Upper lobe of left lung (tissue), 6 donors: ENCODE results near the gene RHCE. TPM values are rescaled to one million over a fixed set of nuclear protein-coding genes. Genes with fewer than 3 reads are reported as not detected.
"Not testable (repeated sequence)": the region's sequence is repeated elsewhere in the genome, so short reads cannot be mapped to it uniquely, and the experiment has no call there.

ENCODE experiments used
- ATAC-seq, 2 donors: fragments of 200-7000 bp; cut with Tn5 transposase; one replicate each; pipeline ENCODE4 v1.9.1; 2022; ENCODE audit warnings: mild to moderate bottlenecking in 2 of 2, moderate library complexity in 2 of 2; ENCODE audit not compliant: low FRiP score in 2 of 2
- DNase-seq, 2 donors: peaks; one replicate each; pipeline ENCODE4 v3.0.0-alpha.2; 2019 to 2020
- H3K27ac ChIP-seq, 4 donors: fragments of 200-600 bp; sonication (generic); one replicate each; pipeline ENCODE4 v1.5.1; 2016 to 2019
- H3K27me3 ChIP-seq, 4 donors: fragments of 200-600 bp; sonication (generic); one replicate each; pipeline ENCODE4 v1.5.1; 2017 to 2019
- H3K36me3 ChIP-seq, 4 donors: fragments of 200-600 bp; sonication (generic); one replicate each; pipeline ENCODE4 v1.5.1; 2016 to 2019
- H3K4me1 ChIP-seq, 4 donors: fragments of 200-600 bp; sonication (generic); one replicate each; pipeline ENCODE4 v1.5.1; 2018 to 2019
- H3K4me3 ChIP-seq, 4 donors: fragments of 200-600 bp; sonication (generic); one replicate each; pipeline ENCODE4 v1.5.1; 2017 to 2019; ENCODE audit warnings: mild to moderate bottlenecking in 2 of 4, moderate library complexity in 1 of 4
- H3K9me3 ChIP-seq, 4 donors: fragments of 200-600 bp; sonication (generic); one replicate each; pipeline ENCODE4 v1.5.1; 2018 to 2019
- CTCF ChIP-seq, 6 experiments: fragments of 450-650 bp in 4 of 6; fragments of 200-600 bp in 2 of 6; sonication (generic) in 2 of 6; IDR thresholded peaks; one replicate each; pipeline ENCODE4 v1.5.1; 2016 to 2019; ENCODE audit warnings: antibody characterized with exemption in 6 of 6
- EP300 ChIP-seq, 4 donors: sonication (generic); formaldehyde crosslinking; IDR thresholded peaks; one replicate each; pipeline ENCODE4 v1.5.1; 2017; ENCODE audit warnings: antibody characterized with exemption in 4 of 4, control low read depth in 2 of 4
- POLR2A ChIP-seq, 4 donors: fragments of 450-650 bp; IDR thresholded peaks; one replicate each; pipeline ENCODE4 v1.5.1; 2016 to 2017; ENCODE audit warnings: antibody characterized with exemption in 4 of 4, mild to moderate bottlenecking in 2 of 4
- POLR2AphosphoS5 ChIP-seq, 2 donors: sonication (generic); formaldehyde crosslinking; IDR thresholded peaks; one replicate each; pipeline ENCODE4 v1.5.1; 2017; ENCODE audit warnings: antibody characterized with exemption in 2 of 2
- WGBS, 2 donors: methylation state at CpG; one replicate each; pipeline ENCODE4 v1.1.5; 2017 to 2018; 5-methylcytosine and 5-hydroxymethylcytosine counted together
- total RNA-seq, 6 donors: library from RNA; depleted of rRNA in 4 of 6; stranded (reverse); fragments of >200 nt in 4 of 6; gene quantifications; one replicate each; pipeline versions ENCODE4 v1.1.0 to v1.2.1, GENCODE V29; 2016 to 2021
- donor health status: DM: no; HTN: no; CAD: no; lungs with moderate emphysema.
- donor health status: DM: no; HTN: yes; CAD: no; lungs with severe emphysema.

The RHCE gene
- total RNA-seq, 6 donors from 2014 or later: 0.34 to 2.4 (median 2.1) TPM; not detected in 1

- 80 to 89% methylated on average over 4 of the region's 4 CpGs for WGBS, 2 donors
Measured at GRCh38 chr1:25369241-25369640, 51.4 kb downstream of the RHCE start.

GRCh38 chr1:25362634-25363559 lies 57.7 kb downstream of the RHCE start:
- not testable (repeated sequence) for ATAC-seq, H3K4me3 ChIP-seq, H3K27me3 ChIP-seq, H3K27ac ChIP-seq, H3K4me1 ChIP-seq, DNase-seq, H3K9me3 ChIP-seq
- peaks cover 0 to 41% (median 23%) of the 10 kb centered on the region in 4 donors for H3K36me3 ChIP-seq
- no CpG with 5 or more reads among the region's 17 CpGs for WGBS, 2 donors

More at GRCh38 chr1:25369241-25369640, 51.4 kb downstream of the RHCE start:
- H3K36me3 ChIP-seq: no peaks in the 10 kb centered on the region
- TF ChIP-seq EP300 (IDR thresholded peaks at IDR 0.05): no peak
- no peak for TF ChIP-seq POLR2AphosphoS5 (IDR thresholded peaks at IDR 0.05)
- DNase-seq (no peak), ATAC-seq (peak in 1 of 2 donors; percentile 43)
- no peak overlapping the region for H3K27ac ChIP-seq
- no peaks in the 10 kb centered on the region for H3K9me3 ChIP-seq
- no peaks in the 10 kb centered on the region for H3K27me3 ChIP-seq
- H3K4me1 ChIP-seq: no peaks in the 10 kb centered on the region
- no peak overlapping the region for H3K4me3 ChIP-seq

GRCh38 chr1:25361901-25362300 lies 58.7 kb downstream of the RHCE start:
- peak overlapping the region in 1 of 4 donors; percentile 42 for H3K27ac ChIP-seq

GRCh38 chr1:25360596-25361581 lies 59.7 kb downstream of the RHCE start:
- H3K4me1 ChIP-seq: no peaks in the 10 kb centered on the region
- peaks cover 0 to 61% (median 36%) of the 10 kb centered on the region in 4 donors for H3K36me3 ChIP-seq
- DNase-seq: no peak
- ATAC-seq: no peak
- TF ChIP-seq POLR2AphosphoS5 (IDR thresholded peaks at IDR 0.05) (no peak), POLR2A (IDR thresholded peaks at IDR 0.05) (no peak), CTCF (IDR thresholded peaks at IDR 0.05) (no peak), EP300 (IDR thresholded peaks at IDR 0.05) (no peak)
- no peaks in the 10 kb centered on the region for H3K27me3 ChIP-seq
- no peaks in the 10 kb centered on the region for H3K9me3 ChIP-seq
- peak overlapping the region in 1 of 4 donors; percentile 42 for H3K27ac ChIP-seq
- H3K4me3 ChIP-seq: no peak overlapping the region
- WGBS, 2 donors: 86 to 95% methylated on average over 7 of the region's 7 CpGs

More at GRCh38 chr1:25361901-25362300, 58.7 kb downstream of the RHCE start:
- DNase-seq: no peak
- no peak overlapping the region for H3K4me3 ChIP-seq
- H3K36me3 ChIP-seq: peaks cover 0 to 51% (median 28%) of the 10 kb centered on the region in 4 donors
- WGBS, 2 donors: 83 to 88% methylated on average over 2 of the region's 2 CpGs
- no peaks in the 10 kb centered on the region for H3K4me1 ChIP-seq
- H3K9me3 ChIP-seq: no peaks in the 10 kb centered on the region
- no peak for TF ChIP-seq POLR2A (IDR thresholded peaks at IDR 0.05)
- TF ChIP-seq EP300 (IDR thresholded peaks at IDR 0.05): no peak
- no peak for TF ChIP-seq CTCF (IDR thresholded peaks at IDR 0.05)
- no peak for TF ChIP-seq POLR2AphosphoS5 (IDR thresholded peaks at IDR 0.05)
- H3K27me3 ChIP-seq: no peaks in the 10 kb centered on the region
- no peak for ATAC-seq

GRCh38 chr1:25356848-25357247 lies 63.8 kb downstream of the RHCE start:
- TF ChIP-seq CTCF (IDR thresholded peaks at IDR 0.05): no peak
- no peak for TF ChIP-seq POLR2AphosphoS5 (IDR thresholded peaks at IDR 0.05)
- no peak for TF ChIP-seq POLR2A (IDR thresholded peaks at IDR 0.05)
- TF ChIP-seq EP300 (IDR thresholded peaks at IDR 0.05): no peak
- Histone ChIP-seq H3K4me3 (no peak overlapping the region), H3K27me3 (no peaks in the 10 kb centered on the region), H3K4me1 (no peaks in the 10 kb centered on the region), H3K27ac (no peak overlapping the region), H3K9me3 (no peaks in the 10 kb centered on the region), H3K36me3 (peaks cover 8 to 95% (median 64%) of the 10 kb centered on the region in 4 donors)
- ATAC-seq (no peak), DNase-seq (no peak)
- 89 to 95% methylated on average over 1 of the region's 1 CpG for WGBS, 2 donors
